GM10266 (cell line): ENCODE results near the gene RGS3.

Experiments
- DNase-seq: peaks from one replicate; pipeline ENCODE4 v3.0.0; 2012; ENCODE audit errors: extremely low spot score
- TF ChIP-seq, protein P1 (sequence below): IDR thresholded peaks from 2 replicates; pipeline ENCODE4 v1.5.1; 2012; ENCODE audit warnings: mild to moderate bottlenecking, low read depth; ENCODE audit not compliant: control insufficient read depth, insufficient read depth; ENCODE audit errors: missing control alignments

Gene RGS3

DNA sequence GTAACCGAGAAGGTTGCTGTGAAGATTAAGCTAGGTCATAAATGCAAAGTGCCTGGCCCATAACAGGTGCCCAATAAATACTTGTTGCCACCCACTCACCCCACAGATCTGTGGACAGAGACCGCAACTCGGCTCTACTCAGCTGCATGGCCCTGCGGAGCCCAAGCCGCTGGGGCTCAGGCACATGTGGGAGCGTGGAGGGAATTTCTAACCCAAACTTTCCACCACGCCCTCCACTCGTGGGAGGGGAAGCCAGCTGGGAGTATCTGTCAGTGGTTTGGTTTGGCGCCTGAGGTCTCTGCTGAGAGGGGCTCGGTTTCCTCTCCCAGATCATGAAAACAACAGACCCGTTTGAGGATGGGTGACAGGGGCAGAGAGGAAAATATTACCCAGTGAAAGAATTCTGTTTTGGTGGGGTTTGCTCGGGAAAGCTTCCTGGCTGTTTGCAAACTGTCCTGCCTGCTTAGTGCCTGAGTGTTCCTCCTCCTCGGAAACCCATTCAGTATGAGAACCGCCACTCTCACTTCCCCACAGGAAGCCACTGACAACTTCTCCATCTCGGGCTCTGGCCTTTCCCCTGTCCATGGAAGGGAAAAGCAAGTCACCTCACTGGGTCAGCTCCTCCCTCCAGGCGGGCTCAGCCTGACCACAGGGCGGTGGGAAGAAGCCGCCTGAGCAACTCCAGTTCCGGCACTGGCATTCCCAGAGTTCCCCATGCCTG is 60.1 kb downstream of the RGS3 start:
- peak; percentile 66 for DNase-seq
- TF ChIP-seq, protein P1, sequence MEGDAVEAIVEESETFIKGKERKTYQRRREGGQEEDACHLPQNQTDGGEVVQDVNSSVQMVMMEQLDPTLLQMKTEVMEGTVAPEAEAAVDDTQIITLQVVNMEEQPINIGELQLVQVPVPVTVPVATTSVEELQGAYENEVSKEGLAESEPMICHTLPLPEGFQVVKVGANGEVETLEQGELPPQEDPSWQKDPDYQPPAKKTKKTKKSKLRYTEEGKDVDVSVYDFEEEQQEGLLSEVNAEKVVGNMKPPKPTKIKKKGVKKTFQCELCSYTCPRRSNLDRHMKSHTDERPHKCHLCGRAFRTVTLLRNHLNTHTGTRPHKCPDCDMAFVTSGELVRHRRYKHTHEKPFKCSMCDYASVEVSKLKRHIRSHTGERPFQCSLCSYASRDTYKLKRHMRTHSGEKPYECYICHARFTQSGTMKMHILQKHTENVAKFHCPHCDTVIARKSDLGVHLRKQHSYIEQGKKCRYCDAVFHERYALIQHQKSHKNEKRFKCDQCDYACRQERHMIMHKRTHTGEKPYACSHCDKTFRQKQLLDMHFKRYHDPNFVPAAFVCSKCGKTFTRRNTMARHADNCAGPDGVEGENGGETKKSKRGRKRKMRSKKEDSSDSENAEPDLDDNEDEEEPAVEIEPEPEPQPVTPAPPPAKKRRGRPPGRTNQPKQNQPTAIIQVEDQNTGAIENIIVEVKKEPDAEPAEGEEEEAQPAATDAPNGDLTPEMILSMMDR, result no peak

DNA sequence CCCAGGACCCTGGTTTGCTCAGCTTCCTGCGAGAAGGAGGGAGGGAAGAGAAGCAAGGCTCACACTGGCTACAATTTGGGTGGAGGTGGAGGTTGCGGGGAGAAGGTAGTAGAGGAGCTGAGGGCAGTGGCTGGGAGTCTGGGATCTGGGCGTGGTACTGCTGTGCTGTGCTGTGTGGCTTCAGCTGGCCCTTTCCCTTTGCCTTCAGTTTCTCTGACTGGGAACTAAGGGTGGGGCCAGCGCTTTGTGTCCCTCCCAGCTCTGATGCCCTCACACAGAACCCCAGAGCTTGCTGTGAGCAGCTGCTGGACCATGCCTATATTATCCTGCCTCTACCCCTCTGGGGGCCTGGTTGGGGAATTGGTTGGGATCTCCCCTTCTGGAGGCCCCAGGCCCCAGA is 60.9 kb downstream of the RGS3 start:
- no peak for DNase-seq
- TF ChIP-seq, protein P1, result no peak

DNA sequence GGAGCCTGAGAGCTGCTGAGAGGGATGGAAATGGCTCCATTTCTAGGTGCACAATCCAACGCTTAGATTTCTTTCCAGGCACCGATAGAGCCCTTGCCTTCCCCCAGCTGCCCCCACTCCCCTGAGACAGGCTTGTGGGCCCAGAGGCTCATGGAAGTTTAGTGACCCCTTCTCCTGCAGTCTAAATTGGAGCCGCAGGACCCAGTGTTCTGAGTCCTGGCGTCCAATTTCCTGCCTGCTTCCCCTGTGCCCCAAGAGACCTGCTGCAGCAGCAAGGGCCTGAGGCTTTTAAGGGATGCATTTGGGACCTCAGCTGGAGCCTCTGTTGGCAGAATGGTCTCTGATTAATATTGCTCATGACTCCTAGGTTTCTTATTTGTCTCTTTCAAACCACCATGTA is 61.7 kb downstream of the RGS3 start:
- no peak for DNase-seq
- TF ChIP-seq, protein P1, result no peak

DNA sequence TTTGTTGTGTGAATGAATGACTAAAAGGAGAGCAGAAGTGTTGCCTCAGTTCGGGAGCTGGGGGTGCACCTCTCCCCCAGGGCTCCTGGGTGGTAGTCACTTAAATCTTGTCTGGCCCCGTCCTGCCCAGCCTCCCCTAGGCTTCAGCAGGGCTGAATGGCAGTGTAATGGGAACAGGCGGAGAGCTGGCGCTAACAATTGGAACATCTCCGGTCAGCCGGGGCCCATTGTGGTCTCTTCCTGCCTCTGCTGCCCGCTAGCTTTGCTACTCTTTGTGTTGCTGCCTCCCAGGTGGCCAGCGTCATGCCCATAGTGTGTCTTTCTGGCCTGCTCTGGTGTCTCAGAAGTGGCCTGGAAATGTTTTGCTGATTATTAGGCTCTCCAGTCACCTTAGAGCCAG is 62.3 kb downstream of the RGS3 start:
- DNase-seq, result no peak
- TF ChIP-seq, protein P1, result no peak

DNA sequence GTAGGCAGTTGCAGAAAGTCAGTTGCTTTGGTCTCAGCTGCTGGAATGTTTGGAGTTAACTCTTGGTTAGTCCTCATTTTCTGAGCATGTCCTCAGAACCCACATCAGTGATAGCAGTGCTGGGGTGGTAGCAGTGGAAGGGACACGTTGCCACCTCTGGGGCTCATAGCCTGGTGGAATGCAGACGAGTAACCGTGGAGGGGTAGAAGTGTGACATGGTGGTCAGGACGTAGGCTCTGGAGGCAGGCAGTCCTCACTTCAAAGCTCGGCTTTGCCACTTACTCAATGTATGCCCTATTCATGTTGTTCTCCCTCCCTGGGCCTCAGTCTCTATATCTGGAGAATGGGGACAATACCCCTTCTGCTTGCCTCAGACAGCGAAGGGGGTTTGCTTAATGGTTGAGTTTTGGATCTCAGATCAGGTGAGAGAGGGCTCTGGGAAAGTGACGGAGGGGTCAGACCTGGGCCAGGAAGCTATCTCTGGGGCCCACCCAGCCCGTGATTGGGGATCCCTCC is 62.8 kb downstream of the RGS3 start:
- no peak for DNase-seq
- TF ChIP-seq, protein P1, result no peak

DNA sequence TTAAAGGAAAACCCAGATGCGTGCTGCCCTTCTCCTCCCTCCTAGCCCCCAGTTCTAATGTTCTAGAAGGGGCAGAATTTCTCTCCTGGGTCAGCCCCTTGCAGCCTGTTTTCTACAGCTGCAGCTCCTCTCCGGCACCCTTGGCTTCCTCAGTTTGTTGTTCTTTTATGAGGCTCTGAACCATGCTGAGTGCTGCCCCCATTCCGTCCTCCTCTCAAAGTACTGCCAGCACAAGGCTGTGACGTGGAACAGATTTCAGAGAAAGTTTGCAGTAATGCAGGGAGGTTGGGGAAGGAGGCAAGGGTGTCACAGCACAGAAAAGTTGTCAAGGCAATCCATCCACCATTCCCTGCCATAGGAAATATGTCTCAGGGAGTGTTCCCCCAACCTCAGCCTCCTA is 63.3 kb downstream of the RGS3 start:
- no peak for DNase-seq
- TF ChIP-seq, protein P1, result no peak

DNA sequence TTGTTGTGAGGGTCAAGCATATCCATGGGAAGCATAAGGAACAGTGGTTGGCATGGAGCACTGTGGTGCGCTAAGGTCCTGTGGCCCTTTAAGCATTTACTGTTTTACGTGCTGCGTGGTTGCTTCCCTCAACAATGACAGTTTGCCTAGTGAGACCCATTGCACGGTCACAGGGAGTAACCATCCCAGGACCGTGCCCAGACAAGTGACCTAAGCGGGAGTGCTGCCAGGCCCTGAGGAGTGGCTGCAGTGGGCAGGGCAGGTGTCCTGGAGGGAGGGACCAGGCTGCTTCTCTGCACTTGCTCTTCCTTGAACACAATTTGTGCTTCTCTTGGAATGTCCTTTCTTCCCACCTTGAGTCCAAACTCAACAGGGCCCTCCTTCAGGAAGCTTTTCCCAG is 64.6 kb downstream of the RGS3 start:
- TF ChIP-seq, protein P1, result no peak
- DNase-seq, result no peak
